Panc1 (cell line): Measurements from ENCODE around the gene DOCK3. TPM values are rescaled to one million over a fixed set of nuclear protein-coding genes. Genes with fewer than 3 reads are reported as not detected.
"Not testable (repeated sequence)": the region's sequence is repeated elsewhere in the genome, so short reads cannot be mapped to it uniquely, and the experiment has no call there.

Experiments used
- ATAC-seq: fragments of 200-7000 bp; cut with Tn5 transposase; 2 replicates; pipeline ENCODE4 v1.9.1; 2020; ENCODE audit warnings: mild to moderate bottlenecking, moderate library complexity
- BruUV-seq: library from RNA; stranded (reverse); fragments of 400-500 nt; replicated peaks from 2 replicates; lab custom pipeline; 2021; lab: Mats Ljungman, UMichigan
- CTCF ChIA-PET: fragments of 300-600 bp; sonication (Branson Sonifier 250); formaldehyde crosslinking; loops from one replicate; lab custom pipeline; 2022; ENCODE audit warnings: antibody characterized with exemption; lab: Charles Lee
- POLR2A ChIA-PET: fragments of 300-600 bp; sonication (Branson Sonifier 250); formaldehyde crosslinking; loops from one replicate; lab custom pipeline; 2022; ENCODE audit warnings: antibody characterized with exemption; lab: Charles Lee
- DNase-seq: peaks from one replicate; pipeline ENCODE4 v3.0.0-alpha.2; 2010; ENCODE audit warnings: low read depth, low spot score
- H3K27ac ChIP-seq: 2 replicates; pipeline ENCODE4 v1.5.1; 2011; ENCODE audit warnings: mild to moderate bottlenecking, low read length, inconsistent platforms
- H3K27me3 ChIP-seq: fragments of 200-500 bp; sonication (Bioruptor generic); 2 replicates; pipeline ENCODE4 v1.6.0; 2014; ENCODE audit warnings: low read length, inconsistent platforms; ENCODE audit not compliant: control insufficient read depth, insufficient read depth
- H3K36me3 ChIP-seq: fragments of 200-500 bp; sonication (Bioruptor generic); 2 replicates; pipeline ENCODE4 v1.5.1; 2014; ENCODE audit warnings: inconsistent platforms, mild to moderate bottlenecking, low read length, moderate library complexity; ENCODE audit not compliant: control insufficient read depth, insufficient read depth
- H3K4me1 ChIP-seq: 2 replicates; pipeline ENCODE4 v1.5.1; 2011; ENCODE audit warnings: inconsistent platforms, mild to moderate bottlenecking, low read length, moderate library complexity; ENCODE audit not compliant: control insufficient read depth, insufficient read depth
- H3K4me3 ChIP-seq, 2 experiments: 2 replicates each; pipeline ENCODE4 v1.5.1; 2011 to 2012; ENCODE audit warnings: low read depth in 2 of 2, low read length in 2 of 2, mild to moderate bottlenecking in 2 of 2, inconsistent platforms in 1 of 2, moderate library complexity in 1 of 2
- H3K9me3 ChIP-seq: fragments of 200-500 bp; sonication (Bioruptor generic); 2 replicates; pipeline ENCODE4 v1.5.1; 2014; ENCODE audit warnings: low read depth, mild to moderate bottlenecking, inconsistent platforms, low read length, moderate library complexity; ENCODE audit not compliant: control insufficient read depth, insufficient read depth
- POLR2AphosphoS5 ChIP-seq: IDR thresholded peaks from 2 replicates; pipeline ENCODE4 v1.6.1; 2012; ENCODE audit warnings: mild to moderate bottlenecking, low read depth, low read length, moderate library complexity
- SIN3A ChIP-seq: IDR thresholded peaks from 2 replicates; pipeline ENCODE4 v1.6.1; 2012; ENCODE audit warnings: low read depth, mild to moderate bottlenecking, low read length, moderate library complexity, borderline replicate concordance; ENCODE audit not compliant: insufficient read depth
- TCF7L2 ChIP-seq: IDR thresholded peaks from 2 replicates; pipeline ENCODE4 v1.6.1; 2011; ENCODE audit warnings: mild to moderate bottlenecking, low read depth, low read length, inconsistent platforms
- in situ Hi-C: cut with HindIII; loops from 2 replicates; pipeline ENCODE4 v1.10.0; 2016; ENCODE audit warnings: low sequenced_read_pairs, low pct_unique_long_range_greater_than_20kb
- intact Hi-C: fragments of 100-400 bp; cut with micrococcal nuclease; formaldehyde crosslinking; loops from one replicate; pipeline ENCODE4 v1.10.0; 2022; ENCODE audit not compliant: unreplicated experiment
- total RNA-seq: library from RNA; stranded (reverse); gene quantifications from one replicate; pipeline ENCODE4 v1.2.1, GENCODE V29; 2021; ENCODE audit not compliant: unreplicated experiment
- TF ChIP-seq, protein P1 (sequence below): fragments of 450-650 bp; IDR thresholded peaks from 2 replicates; pipeline ENCODE4 v1.5.1; 2017; ENCODE audit warnings: mild to moderate bottlenecking
- TF ChIP-seq, protein P2 (sequence below), 2 experiments: IDR thresholded peaks; 2 replicates each; pipeline ENCODE4 v1.6.1; 2011 to 2012; ENCODE audit warnings: low read depth in 2 of 2, control low read depth in 1 of 2, low read length in 1 of 2, mild to moderate bottlenecking in 1 of 2, moderate library complexity in 1 of 2; ENCODE audit not compliant: insufficient read depth in 1 of 2

Gene DOCK3
- total RNA-seq, 1 experiment from 2014 or later: 0.21 TPM

DNA sequence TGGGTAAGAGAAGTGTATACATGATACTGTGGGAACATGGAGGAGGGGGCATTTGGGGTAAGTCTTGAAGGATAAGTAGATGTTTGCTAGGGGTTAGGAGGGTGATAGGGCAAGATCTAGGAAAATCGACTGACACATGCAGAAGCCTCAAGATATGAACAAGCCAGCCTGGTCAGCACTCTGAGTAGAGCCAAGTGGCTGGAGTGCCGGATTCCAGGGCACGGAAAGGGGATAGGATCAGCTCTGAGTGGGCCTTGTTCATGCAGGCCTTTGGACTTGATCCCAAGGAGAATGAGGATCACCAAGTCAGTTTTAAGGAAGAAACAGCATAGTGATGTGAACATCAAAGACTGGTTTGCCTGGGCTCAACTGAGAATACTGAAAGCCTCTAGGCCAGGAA lies 686.1 kb downstream of the DOCK3 start:
- in situ Hi-C loops: no loop called here
- H3K27ac ChIP-seq: no peak overlapping the region
- TF ChIP-seq SIN3A: no peak
- no TSS peak for BruUV-seq
- no peaks in the 10 kb centered on the region for H3K27me3 ChIP-seq
- no peaks in the 10 kb centered on the region for H3K4me1 ChIP-seq
- ATAC-seq (no peak), DNase-seq (no peak)
- H3K36me3 ChIP-seq: no peaks in the 10 kb centered on the region
- ChIA-PET POLR2A (no interaction called here), CTCF (no interaction called here)
- intact Hi-C loops: no loop called here
- no peaks in the 10 kb centered on the region for H3K9me3 ChIP-seq
- H3K4me3 ChIP-seq: no peak overlapping the region

DNA sequence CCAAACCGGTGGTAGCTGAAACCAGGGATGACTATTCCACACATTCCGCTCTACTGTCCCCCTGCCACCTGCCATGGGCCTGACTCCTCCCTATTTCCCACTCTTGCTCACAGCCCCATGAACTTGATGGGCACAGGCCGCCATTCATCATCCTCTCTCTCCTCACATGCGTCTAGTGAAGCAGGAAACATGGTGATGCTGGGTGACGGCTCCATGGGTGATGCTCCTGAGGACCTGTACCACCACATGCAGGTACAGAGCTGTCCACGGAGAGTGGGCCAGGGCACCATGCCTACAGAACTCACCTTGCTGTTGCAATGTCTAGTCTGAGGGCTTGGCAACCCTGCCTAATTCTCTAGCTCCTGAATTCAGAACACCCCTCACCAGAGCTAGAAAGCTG lies 687.0 kb downstream of the DOCK3 start:
- no peak for TF ChIP-seq POLR2AphosphoS5
- H3K4me3 ChIP-seq: no peak overlapping the region
- no peaks in the 10 kb centered on the region for H3K36me3 ChIP-seq
- CTCF ChIA-PET: no interaction called here
- in situ Hi-C loops (no loop called here), intact Hi-C loops (no loop called here)
- ATAC-seq: no peak
- no peak for DNase-seq
- H3K4me1 ChIP-seq: no peaks in the 10 kb centered on the region
- no peak overlapping the region for H3K27ac ChIP-seq
- no peaks in the 10 kb centered on the region for H3K9me3 ChIP-seq
- H3K27me3 ChIP-seq: no peaks in the 10 kb centered on the region
- no TSS peak for BruUV-seq
- POLR2A ChIA-PET: no interaction called here

DNA sequence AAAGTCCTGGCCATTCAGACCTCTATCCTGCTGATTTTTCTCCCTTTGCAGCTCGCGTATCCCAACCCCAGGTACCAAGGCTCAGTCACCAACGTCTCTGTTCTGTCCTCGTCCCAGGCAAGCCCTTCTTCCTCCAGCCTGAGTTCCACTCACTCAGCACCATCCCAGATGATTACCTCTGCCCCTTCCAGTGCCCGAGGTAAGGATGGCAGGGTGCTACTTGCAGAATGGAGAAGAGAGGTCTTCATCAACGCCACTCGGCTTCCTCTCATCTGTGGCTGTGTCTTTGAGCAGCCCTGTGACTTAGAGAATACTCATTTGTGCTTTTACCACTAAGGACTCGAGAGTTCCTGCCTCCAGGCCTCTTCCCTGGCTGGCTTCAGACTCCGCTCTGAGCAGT lies 687.7 kb downstream of the DOCK3 start:
- intact Hi-C loops (no loop called here), in situ Hi-C loops (no loop called here)
- no peaks in the 10 kb centered on the region for H3K36me3 ChIP-seq
- no peaks in the 10 kb centered on the region for H3K27me3 ChIP-seq
- no peak for DNase-seq
- no peak overlapping the region for H3K4me3 ChIP-seq
- ATAC-seq: no peak
- TF ChIP-seq, protein P1, sequence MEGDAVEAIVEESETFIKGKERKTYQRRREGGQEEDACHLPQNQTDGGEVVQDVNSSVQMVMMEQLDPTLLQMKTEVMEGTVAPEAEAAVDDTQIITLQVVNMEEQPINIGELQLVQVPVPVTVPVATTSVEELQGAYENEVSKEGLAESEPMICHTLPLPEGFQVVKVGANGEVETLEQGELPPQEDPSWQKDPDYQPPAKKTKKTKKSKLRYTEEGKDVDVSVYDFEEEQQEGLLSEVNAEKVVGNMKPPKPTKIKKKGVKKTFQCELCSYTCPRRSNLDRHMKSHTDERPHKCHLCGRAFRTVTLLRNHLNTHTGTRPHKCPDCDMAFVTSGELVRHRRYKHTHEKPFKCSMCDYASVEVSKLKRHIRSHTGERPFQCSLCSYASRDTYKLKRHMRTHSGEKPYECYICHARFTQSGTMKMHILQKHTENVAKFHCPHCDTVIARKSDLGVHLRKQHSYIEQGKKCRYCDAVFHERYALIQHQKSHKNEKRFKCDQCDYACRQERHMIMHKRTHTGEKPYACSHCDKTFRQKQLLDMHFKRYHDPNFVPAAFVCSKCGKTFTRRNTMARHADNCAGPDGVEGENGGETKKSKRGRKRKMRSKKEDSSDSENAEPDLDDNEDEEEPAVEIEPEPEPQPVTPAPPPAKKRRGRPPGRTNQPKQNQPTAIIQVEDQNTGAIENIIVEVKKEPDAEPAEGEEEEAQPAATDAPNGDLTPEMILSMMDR: no peak
- TF ChIP-seq POLR2AphosphoS5: no peak
- TF ChIP-seq SIN3A: no peak
- TF ChIP-seq TCF7L2: no peak
- TF ChIP-seq, protein P2, sequence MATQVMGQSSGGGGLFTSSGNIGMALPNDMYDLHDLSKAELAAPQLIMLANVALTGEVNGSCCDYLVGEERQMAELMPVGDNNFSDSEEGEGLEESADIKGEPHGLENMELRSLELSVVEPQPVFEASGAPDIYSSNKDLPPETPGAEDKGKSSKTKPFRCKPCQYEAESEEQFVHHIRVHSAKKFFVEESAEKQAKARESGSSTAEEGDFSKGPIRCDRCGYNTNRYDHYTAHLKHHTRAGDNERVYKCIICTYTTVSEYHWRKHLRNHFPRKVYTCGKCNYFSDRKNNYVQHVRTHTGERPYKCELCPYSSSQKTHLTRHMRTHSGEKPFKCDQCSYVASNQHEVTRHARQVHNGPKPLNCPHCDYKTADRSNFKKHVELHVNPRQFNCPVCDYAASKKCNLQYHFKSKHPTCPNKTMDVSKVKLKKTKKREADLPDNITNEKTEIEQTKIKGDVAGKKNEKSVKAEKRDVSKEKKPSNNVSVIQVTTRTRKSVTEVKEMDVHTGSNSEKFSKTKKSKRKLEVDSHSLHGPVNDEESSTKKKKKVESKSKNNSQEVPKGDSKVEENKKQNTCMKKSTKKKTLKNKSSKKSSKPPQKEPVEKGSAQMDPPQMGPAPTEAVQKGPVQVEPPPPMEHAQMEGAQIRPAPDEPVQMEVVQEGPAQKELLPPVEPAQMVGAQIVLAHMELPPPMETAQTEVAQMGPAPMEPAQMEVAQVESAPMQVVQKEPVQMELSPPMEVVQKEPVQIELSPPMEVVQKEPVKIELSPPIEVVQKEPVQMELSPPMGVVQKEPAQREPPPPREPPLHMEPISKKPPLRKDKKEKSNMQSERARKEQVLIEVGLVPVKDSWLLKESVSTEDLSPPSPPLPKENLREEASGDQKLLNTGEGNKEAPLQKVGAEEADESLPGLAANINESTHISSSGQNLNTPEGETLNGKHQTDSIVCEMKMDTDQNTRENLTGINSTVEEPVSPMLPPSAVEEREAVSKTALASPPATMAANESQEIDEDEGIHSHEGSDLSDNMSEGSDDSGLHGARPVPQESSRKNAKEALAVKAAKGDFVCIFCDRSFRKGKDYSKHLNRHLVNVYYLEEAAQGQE (IDR thresholded peaks at IDR 0.05; ENCODE audit: insufficient read depth in 1 of 2, low read depth in 2 of 2, low read length in 1 of 2): no peak
- ChIA-PET CTCF (no interaction called here), POLR2A (no interaction called here)
- H3K9me3 ChIP-seq: no peaks in the 10 kb centered on the region
- no TSS peak for BruUV-seq
- no peaks in the 10 kb centered on the region for H3K4me1 ChIP-seq
- H3K27ac ChIP-seq: no peak overlapping the region

DNA sequence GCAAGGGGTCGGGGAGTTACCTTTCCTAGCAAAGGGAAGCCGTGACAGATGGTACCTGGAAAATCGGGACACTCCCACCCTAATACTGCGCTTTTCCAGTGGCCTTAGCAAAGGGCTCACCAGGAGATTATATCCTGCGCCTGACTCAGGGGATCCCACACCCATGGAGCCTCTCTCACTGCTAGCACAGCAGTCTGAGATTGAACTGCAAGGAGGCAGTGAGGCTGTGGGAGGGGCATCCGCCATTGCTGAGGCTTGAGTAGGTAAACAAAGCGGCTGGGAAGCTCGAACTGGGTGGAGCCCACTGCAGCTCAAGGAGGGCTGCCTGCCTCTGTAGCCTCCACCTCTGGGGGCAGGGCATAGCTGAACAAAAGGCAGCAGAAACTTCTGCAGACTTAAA lies 693.5 kb downstream of the DOCK3 start:
- BruUV-seq: not testable (repeated sequence)

More for the DNA sequence above, 693.5 kb downstream of the DOCK3 start:
- H3K36me3 ChIP-seq, H3K27ac ChIP-seq, intact Hi-C loops, H3K4me3 ChIP-seq, CTCF ChIA-PET, ATAC-seq, DNase-seq, H3K9me3 ChIP-seq, H3K4me1 ChIP-seq, in situ Hi-C loops, H3K27me3 ChIP-seq, POLR2A ChIA-PET: not testable (repeated sequence)
